Mesodermal cell (in vitro differentiated cells): Measurements from ENCODE around the gene ECT2L.
"Not testable (repeated sequence)": the region's sequence is repeated elsewhere in the genome, so short reads cannot be mapped to it uniquely, and the experiment has no call there.

Experiments
- H3K27ac ChIP-seq: 2 replicates; pipeline ENCODE4 v1.7.0; 2013; ENCODE audit warnings: mild to moderate bottlenecking, low read depth, low read length, moderate library complexity; ENCODE audit not compliant: severe bottlenecking
- H3K36me3 ChIP-seq: 2 replicates; pipeline ENCODE4 v1.7.1; 2013; ENCODE audit warnings: mild to moderate bottlenecking, low read length, moderate library complexity; ENCODE audit not compliant: control insufficient read depth, insufficient read depth
- H3K4me1 ChIP-seq: one replicate; pipeline ENCODE4 v1.7.1; 2013; ENCODE audit warnings: mild to moderate bottlenecking, low read length; ENCODE audit not compliant: insufficient read depth, control insufficient read depth, poor library complexity, severe bottlenecking
- H3K4me3 ChIP-seq: 2 replicates; pipeline ENCODE4 v1.7.0; 2013; ENCODE audit warnings: low read length, control low read depth, mild to moderate bottlenecking; ENCODE audit not compliant: insufficient read depth, poor library complexity, severe bottlenecking; ENCODE audit errors: extremely low read depth
- H3K9me3 ChIP-seq: 2 replicates; pipeline ENCODE4 v1.7.1; 2013; ENCODE audit warnings: mild to moderate bottlenecking, low read length, moderate library complexity; ENCODE audit not compliant: control insufficient read depth
- WGBS, 2 experiments: methylation state at CpG; one replicate each; pipeline ENCODE4 v1.1.5; 2013; ENCODE audit warnings: missing lambda C conversion rate in 2 of 2; ENCODE audit not compliant: insufficient coverage in 2 of 2; 5-methylcytosine and 5-hydroxymethylcytosine counted together

The ECT2L gene

DNA sequence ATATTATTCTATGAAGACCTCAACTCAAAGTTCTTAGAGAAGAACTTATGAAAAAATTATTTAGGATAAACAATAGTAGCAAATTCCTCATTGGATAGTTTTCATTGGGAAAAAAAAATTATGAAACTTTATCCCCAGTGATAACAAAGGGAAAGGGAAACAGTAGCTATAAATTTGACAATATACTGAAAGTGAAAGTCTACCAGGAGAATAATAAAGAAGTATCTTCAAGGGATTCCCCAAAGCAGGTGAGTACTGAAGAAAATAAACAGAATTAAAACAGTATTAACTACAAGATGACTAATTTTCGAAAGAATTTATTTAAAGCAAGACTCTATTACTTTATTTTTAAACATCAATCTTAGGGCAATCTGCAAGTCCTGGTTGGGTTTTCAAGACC, 135.8 kb downstream of the ECT2L start:
- Histone ChIP-seq H3K4me3 (no peak overlapping the region), H3K4me1 (no peaks in the 10 kb centered on the region), H3K27ac (no peak overlapping the region), H3K36me3 (peaks cover 25% of the 10 kb centered on the region), H3K9me3 (peaks cover 2% of the 10 kb centered on the region)
- WGBS, 2 experiments = 100% methylated on average over 1 of the region's 1 CpG; no CpG with 5 or more reads in 1 of the 2 experiments

DNA sequence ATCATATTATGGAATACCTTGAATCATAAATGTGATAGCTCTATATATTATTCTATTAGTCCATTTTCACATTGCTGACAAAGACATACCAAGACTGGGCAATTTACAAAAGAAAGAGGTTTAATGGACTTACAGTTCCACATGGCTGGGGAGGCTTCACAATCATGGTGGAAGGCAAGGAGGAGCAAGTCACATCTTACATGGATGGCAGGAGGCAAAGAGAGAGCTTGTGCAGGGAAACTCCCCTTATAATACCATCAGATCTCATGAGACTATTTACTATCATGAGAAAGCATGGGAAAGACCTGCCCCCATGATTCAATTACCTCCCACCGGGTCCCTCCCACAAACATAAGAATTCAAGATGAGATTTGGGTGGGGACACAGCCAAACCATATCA, 141.0 kb downstream of the ECT2L start:
- H3K4me3 ChIP-seq, H3K9me3 ChIP-seq, H3K4me1 ChIP-seq, H3K27ac ChIP-seq: not testable (repeated sequence)
- WGBS, 2 experiments = no CpG with 5 or more reads among the region's 1 CpG
- peaks cover 52% of the 10 kb centered on the region for H3K36me3 ChIP-seq

DNA sequence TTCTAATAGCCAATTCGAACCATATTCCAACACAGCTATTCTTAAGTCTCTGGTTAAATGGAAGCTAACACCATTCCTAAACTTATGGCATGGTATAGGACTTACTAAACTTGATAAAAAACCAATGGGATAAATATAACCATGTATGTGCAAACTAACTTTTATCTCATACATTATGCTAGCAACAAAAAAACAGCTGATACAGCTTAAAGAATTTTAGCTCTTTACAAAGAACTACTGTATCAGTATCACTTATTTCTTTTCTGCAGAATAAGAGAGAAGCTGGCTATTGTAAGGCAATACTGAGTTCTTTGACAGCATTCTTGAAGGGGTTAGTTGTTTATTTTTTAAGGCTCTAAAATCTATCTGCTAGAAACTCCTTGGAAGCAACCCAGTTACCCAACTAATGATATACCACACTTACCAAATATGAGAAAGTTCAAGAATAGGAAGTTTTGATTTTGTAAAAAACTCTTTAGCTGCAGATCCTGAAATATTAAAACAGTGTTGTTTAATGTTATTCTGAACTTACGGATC, 147.3 kb downstream of the ECT2L start:
- WGBS, 2 experiments = 100% methylated on average over 1 of the region's 2 CpGs; no CpG with 5 or more reads in 1 of the 2 experiments
- H3K36me3 ChIP-seq = peaks cover 57% of the 10 kb centered on the region
- H3K27ac ChIP-seq = no peak overlapping the region
- H3K4me1 ChIP-seq = peaks cover 6% of the 10 kb centered on the region
- H3K4me3 ChIP-seq = no peak overlapping the region
- no peaks in the 10 kb centered on the region for H3K9me3 ChIP-seq

DNA sequence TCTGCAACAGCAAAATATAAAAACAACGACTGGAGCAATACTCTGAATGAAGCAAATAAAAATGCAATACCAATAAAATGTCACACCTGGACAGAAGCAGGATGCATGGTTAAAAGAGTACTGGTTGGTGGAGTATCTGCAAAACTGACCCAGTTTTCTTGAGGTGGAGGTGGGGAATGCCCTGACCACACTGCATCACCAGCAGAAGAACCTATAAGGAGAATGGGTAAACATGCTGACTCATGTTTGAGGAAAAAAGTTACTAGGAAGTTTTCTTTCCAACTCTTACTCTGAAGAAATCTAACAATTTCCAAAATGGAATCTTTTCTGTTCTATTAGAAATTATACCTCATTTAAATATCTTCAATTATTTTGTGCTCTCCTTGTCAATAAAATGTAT, 148.5 kb downstream of the ECT2L start:
- Histone ChIP-seq H3K27ac (no peak overlapping the region), H3K4me3 (no peak overlapping the region), H3K9me3 (no peaks in the 10 kb centered on the region), H3K36me3 (peaks cover 45% of the 10 kb centered on the region), H3K4me1 (peaks cover 6% of the 10 kb centered on the region)
- no CpG with 5 or more reads among the region's 1 CpG for WGBS, 2 experiments

DNA sequence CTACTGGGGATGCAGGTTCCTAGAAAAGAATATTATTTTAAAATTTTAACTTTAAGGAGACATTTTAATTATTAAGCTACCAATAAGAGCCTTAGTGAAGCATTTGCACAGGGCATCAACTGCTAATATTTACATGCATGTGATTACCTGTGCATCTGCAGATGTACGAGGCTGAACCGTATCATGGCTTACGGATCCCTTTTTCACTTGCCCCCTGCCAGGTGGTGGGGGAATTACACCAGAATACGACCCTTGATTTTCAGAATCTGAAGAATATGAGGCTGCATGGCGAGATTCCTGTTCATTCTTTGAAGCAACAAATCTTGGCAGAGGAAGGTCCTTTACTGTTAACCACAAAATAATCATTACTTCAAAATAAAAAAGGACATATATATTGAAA, 149.5 kb downstream of the ECT2L start:
- no peak overlapping the region for H3K27ac ChIP-seq
- H3K4me1 ChIP-seq = peaks cover 6% of the 10 kb centered on the region
- H3K4me3 ChIP-seq = no peak overlapping the region
- WGBS, 2 experiments = 80 to 87% methylated on average over 1 to 3 of the region's 5 CpGs
- H3K36me3 ChIP-seq = peaks cover 35% of the 10 kb centered on the region
- H3K9me3 ChIP-seq = no peaks in the 10 kb centered on the region

DNA sequence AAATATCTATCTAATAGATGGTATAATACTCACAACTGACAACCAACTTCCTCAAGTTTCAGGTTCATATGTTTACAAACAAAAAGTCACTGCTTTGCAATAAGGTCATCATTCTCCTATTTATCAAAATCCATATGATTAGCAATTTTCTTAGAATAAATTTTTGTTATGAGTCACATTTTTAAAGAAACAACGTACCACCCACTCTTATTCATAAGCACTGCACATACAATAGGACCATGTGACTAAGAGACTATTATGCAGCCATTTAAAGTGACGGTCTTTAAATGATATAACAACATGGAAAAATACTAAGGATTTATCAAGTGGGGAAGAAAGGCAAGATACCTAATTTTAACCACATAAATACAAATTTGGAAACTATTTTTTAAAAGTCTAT, 152.1 kb downstream of the ECT2L start:
- Histone ChIP-seq H3K36me3 (peaks cover 22% of the 10 kb centered on the region), H3K4me1 (peaks cover 6% of the 10 kb centered on the region), H3K4me3 (no peak overlapping the region), H3K9me3 (no peaks in the 10 kb centered on the region), H3K27ac (no peak overlapping the region)
- no CpG with 5 or more reads among the region's 2 CpGs for WGBS, 2 experiments

DNA sequence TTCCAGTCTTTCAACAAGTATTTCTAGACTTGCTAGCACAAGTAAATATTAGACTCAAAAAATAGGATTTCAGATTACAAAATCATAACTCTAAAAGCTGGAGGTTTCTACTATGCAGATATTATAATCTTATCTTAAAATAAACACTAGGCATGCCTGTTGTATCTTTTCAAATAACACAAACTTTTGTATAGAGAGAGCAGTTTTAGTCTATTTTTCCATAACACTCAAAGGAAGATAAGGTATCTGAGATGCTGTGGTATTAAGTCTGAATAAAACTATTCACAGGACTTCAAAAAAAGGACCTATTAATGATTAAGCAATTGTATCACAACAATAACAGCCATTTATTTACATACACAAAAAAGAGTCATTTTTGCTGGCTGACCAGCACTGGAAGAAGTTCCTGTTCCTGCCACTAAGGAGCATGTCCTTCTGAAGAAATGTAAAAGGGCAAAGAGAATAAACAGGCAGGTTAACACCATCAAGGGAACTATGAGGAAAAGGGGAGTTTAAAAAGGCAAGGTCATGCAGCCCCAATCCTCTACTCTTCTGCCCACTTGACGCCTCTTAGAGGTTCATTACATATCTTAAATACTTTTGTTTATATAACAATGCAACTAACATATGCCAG, 152.8 kb downstream of the ECT2L start:
- Histone ChIP-seq H3K9me3 (no peaks in the 10 kb centered on the region), H3K27ac (no peak overlapping the region), H3K4me1 (peaks cover 6% of the 10 kb centered on the region), H3K36me3 (peaks cover 19% of the 10 kb centered on the region), H3K4me3 (no peak overlapping the region)
- no CpG with 5 or more reads among the region's 1 CpG for WGBS, 2 experiments

DNA sequence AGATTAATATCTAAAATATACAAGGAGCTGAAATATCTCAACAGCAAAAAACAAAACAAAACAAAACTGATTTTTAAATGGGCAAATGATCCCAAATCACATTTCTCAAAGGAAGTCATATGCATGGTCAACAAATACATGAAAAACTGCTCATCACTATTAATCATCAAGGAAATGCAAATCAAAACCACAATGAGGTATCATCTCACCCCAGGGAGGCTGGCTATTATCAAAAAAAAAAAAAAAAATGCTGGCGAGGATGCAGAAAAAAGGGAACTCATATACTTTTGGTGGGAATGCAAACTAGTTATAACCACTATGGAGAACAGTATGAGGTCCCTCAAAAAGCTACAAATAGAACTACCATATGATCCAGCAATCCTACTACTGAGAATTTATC, 157.6 kb downstream of the ECT2L start:
- Histone ChIP-seq H3K27ac (no peak overlapping the region), H3K9me3 (no peaks in the 10 kb centered on the region), H3K36me3 (no peaks in the 10 kb centered on the region), H3K4me3 (no peak overlapping the region), H3K4me1 (no peaks in the 10 kb centered on the region)
- WGBS, 2 experiments = no CpG with 5 or more reads among the region's 1 CpG
